NCI-H510A treated with DMSO at 0.1 percent for 48 hours (cell line): ENCODE results near the gene GUCY1A2.

Experiments
- DNase-seq: peaks from one replicate; lab custom pipeline; 2025; lab: John Stamatoyannopoulos, UW

GUCY1A2 gene

DNA sequence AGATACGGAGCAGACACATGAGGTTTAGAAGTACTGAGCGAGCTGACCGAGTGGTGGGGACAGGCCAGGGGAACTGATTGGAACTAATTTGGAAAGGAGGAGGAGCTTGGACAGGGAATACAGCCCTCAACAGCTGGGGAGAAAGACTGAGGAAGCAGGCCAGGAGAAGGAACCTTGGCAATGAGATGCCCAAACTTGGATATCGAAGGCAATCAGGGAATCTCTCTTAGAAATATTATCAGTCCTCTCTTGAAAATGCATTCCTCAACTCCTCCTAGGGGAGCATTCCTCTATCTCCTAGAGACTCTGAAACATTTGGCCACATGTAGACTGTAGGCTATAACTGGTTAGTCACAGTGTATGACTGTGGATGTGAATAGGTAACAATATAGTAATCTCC lies 284.6 kb downstream of the GUCY1A2 start:
- no peak for DNase-seq

DNA sequence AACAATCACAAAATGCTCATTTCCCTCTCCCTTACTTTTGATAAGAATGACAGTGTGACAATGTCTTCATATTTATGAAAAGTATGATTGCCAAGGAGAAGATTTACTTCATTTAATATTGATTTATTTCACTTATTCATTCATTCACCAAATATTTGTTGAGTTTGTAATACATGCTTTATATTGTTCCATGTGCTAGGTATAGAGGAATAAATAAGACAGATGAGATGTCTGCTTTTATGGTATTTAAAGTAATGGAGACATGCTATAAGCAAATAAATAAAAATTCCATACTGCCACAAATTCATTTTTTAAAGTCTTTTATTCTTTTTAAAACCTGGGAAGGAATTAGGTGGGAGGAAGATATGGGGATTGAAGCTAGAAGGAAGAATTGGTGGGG lies 289.4 kb downstream of the GUCY1A2 start:
- DNase-seq: no peak

DNA sequence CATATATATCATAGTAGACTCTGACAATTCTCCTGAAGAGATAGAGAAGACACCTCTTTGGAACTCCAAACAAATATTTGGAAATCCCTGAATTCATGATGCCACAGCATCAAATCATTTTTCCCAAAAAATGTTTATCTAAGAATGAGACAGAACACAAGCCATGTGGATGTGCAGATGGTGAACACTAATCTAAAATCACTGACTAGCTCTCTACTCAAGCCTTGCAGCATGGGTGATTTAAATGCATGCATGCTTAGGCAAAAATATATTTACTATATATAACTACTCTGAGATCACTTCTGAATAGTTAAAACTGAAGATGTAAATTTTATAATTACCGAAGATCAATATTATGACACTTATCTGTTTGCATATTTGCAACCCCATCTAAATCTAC lies 289.9 kb downstream of the GUCY1A2 start:
- no peak for DNase-seq

DNA sequence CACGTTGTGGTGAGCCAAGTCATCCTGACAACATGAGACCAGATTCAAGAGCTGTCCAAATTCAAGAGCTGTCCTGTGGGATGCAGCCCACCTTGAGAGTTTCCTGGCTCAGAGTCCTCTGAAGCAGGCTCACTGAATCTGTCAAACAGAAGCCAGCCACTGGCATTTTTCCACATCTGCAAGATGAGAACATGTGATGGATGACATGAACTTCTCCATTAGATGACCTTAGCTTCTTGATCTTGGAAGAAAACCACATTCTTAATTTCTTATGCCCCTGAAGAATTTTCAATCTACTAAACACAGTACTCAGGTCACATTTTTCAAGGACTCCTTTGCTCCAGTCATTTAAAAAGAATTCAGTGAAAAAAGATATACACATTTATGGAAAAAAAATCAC lies 291.0 kb downstream of the GUCY1A2 start:
- no peak for DNase-seq

DNA sequence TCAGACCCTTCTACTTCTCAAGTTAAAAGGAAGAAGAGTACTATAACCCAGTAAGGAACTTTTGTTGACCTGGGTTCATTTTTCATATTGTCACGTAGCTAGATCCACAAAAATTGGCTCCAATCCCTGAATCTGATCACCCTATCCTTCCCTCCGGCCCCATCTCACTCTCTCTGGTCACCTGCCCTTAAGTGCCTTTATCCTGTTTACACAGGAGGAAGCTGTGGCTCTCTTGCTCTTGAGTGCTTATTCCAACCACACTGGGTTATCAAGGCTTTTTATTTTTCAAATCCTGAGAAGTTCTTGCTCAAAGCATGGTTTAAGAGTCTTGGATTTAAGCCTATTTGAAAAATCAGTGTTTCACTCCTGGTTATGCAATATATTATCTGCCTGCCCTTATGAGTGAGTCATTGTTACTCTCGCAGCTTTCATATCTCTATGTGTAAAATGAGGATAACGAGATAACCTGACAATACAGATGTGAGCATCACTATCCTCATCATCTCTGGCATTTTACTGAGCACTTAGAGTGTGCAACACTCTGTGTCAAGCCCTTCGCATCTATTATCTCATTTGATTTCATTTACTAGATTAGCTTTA lies 293.9 kb downstream of the GUCY1A2 start:
- DNase-seq: peak; percentile 84

DNA sequence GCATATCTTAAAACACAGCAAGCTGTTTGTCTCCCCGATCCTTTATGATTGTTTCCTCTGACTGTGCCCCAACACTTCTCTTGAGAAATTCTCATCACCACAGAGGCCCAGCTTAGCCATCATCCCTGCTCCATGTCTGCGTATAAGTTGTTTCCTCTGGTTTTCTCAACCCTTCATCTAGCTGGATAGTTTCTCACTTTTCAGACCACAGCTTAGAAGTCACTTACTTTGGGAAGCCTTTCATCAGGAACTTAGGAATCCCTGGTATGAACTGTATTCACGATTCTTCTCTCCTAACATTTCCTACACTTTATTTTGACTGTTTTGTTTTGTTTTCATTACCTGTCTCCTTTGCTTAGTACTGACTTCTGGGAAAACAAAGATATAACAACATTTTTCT lies 295.2 kb downstream of the GUCY1A2 start:
- no peak for DNase-seq

DNA sequence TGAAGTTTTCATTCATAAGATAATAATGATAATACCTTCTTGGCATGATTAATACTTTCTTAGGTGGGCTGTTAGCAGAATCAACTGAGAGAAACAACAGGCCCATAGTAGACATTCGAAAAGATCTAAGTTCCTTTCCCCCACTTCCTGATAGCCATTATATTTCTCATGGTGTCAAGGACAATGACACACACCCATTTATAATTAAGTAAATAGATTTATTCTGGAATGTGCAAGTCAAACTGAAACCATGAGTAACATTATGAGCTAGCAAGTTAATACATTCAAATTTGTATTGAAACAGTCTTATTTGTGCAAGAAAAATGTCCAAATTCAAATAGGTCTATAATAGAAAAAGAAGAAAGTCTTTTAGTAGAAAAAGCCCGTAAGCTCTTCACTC lies 301.1 kb downstream of the GUCY1A2 start:
- DNase-seq: no peak

DNA sequence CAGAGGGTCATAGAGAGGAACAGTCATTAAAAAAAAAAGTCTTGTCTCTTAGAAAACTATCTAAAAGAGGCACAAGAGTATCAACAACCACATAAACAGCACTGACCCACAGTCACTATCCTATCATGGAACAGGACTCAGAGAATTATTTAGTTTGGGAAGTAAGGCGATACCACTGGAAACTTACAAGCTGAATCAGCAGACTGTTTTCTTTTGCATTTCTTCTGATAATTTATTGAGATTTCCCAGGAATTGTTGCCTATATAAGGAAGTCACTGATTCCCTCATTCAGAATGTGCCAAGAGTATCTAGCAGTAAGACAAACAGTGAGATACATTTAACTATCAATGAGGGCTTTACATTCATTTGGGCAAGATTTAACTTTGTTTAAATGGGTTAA lies 304.1 kb downstream of the GUCY1A2 start:
- DNase-seq: no peak

DNA sequence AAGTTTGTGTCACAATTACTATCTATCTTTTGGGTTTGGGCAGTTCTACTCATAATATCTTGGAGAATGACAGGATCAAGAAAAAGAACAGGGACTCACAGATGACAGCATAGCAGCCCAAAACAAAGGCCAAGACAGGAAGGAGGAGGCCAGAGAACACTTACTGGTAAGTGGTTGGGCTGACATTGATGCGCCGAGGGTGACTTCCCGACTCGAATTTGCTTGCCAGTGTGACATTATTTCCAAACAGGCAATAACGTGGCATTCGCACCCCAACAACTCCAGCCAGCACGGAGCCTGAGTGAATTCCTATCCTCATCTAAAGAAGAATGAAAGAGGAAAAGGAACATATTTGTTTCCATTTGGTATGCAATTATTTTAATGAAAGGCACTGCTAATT lies 309.9 kb downstream of the GUCY1A2 start:
- DNase-seq: no peak

DNA sequence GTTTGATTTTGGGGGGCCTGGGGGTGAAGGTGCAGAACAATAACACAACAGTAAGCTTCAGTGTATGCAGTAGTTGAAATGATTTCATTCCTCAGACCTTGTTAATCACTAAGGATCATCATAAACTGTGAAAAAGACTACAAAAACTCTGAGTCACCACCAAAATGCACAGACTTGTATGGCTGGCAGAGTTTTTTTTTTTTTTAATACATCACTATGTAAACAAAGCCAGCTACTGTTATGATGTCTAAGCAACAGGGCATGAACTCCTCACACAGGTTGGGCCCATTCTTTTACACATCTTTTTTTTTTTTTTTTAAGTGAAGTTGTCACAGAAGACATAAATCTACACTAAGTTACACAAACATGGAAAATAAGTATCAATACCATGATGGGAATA lies 311.9 kb downstream of the GUCY1A2 start:
- DNase-seq: no peak

DNA sequence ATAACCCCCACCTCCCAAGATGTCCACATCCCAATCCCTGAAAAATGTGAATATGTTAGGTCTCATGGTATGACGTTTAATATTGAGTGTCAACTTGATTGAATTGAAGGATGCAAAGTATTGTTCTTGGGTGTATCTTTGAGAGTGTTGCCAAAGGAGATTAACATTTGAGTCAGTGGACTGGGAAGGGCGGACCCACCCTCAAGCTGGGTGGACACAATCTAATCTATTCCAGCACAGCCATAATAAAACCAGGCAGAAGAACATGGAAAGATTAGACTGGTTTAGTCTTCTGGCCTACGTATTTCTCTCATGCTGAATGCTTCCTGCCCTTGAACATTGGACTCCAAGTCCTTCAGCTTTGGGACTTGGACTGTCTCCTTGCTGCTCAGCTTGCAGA lies 315.5 kb downstream of the GUCY1A2 start:
- no peak for DNase-seq

DNA sequence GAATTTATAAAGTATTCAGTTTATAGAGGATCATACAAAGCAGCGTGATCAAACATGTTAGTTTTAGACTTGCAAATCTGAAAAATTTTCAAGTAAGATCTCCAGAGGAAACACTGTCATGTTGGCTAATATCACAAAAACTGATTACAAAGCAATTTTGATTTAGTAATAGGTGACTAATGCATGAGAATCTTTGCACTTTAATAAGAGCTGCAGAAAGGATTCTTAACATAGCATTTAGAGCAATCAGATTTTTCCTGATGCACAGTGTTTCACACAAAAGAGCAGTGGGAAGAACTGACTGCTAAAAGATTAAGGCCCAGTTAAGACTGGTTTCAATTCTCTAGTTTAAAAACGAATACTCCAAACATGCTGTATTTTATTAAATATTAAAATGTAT lies 321.2 kb downstream of the GUCY1A2 start:
- DNase-seq: no peak

DNA sequence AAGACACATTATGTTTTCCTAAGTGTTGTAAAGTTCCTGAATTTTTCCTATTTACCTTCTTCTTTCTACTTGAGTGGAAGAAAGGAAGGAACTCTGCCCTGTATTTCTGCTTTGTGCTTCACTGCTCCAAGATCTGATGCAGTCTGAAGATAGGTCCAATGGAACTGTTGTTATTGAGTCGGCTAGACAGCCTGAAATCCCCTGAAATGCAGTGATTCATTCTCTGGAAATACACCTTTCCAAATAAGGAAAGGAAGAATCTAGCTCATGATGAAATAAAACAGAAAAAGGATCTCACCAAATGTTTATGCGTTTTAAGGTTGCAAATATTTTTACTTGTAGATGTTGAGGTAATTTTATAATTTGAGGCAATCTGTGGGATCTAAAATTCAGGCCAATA lies 322.8 kb downstream of the GUCY1A2 start:
- no peak for DNase-seq

DNA sequence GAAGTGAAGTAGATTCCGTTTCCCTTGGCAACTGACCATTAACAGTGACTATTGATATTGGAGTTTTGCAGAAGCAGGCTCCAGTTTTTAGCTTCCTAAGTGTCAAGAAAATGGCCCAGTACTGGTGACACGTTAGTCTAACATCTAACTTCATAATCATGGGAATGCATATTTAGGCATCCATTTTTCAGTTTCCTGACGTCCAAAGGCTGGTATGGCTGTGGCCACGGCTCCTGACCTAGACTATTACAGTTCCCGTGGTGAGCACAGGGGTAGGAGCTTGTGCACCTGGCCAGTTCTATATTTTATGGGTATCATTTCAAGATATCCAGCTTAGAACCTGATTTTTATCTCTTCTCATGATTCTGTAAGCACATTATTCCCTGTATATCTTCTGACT lies 323.8 kb downstream of the GUCY1A2 start:
- DNase-seq: no peak

DNA sequence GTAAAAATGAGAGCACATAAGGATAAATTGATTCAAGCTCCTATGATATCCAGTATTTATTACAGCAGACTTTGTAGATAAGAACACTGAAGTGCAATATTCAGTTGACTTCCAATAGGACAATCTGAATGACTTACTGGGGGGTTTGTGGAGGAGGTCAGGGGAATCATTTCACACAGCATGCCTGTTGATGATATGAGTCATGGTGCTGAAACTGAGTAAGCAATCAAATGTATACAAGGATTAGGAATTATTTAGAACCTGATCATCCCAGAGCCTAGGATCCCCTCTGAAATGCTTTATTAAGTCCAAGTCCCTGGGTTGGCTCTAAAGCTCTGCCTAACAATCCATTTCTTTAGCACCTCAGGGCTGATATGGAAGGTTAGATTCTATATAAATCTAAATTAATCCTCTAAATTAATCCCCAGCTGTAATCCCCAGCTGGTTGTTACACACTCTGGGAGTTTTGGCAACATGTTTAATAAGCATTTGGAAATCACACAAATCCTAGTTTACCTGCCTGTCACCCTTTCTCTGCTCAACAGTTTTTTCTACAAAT lies 326.4 kb downstream of the GUCY1A2 start:
- DNase-seq: no peak

DNA sequence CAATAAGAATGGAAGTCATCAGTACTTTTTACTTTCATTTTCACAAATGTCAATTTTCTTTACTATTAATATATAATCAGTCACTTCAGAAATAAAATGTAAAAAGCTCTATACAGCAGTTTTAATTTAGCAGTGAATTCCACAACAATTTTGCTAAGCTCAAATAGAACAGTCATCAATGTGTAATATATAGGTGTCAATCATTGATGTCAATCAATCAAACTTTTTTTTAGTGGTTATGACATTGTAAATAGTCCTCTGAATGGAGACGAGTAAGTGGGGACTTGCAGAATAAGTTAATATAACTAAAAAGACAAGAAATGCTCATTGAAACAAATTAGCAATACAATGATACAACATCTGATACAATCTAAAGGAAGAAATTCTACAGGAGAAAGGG lies 327.4 kb downstream of the GUCY1A2 start:
- no peak for DNase-seq

DNA sequence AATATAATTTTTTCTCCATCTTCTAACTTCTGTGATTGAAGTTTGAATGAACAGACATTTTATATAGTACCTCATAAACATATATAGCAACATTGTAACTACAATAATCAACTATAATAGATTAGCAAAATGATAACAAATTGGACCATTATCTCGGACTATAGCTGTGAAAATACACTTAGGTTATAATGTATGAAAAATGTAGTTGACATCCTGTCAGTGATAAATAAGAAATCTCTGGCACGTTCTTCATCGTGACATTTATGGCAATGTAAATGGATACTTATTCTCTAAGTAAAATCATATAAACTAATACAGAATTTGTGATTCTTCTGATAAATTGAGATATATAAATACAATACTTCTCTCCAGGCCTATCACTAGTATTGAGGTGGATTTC lies 333.3 kb downstream of the GUCY1A2 start:
- no peak for DNase-seq

DNA sequence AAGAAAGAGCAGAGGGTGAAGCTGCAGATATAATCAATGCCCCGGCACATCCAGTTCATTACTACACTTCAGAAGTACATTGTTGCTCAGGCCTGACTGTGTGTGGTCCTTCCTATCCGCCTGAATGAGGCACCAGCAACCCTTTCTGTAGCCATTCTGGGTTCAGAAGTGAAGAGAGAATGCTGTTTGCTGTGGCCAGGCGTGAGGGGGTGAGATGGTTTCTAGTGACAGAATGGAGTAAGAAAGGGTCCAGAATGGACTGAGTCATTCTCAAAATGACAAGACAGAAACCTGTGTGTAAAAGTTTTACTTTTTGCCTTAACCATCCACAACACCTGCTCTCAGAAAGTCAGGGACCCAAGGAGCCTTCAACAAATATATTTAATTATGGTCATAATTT lies 334.8 kb downstream of the GUCY1A2 start:
- DNase-seq: no peak

DNA sequence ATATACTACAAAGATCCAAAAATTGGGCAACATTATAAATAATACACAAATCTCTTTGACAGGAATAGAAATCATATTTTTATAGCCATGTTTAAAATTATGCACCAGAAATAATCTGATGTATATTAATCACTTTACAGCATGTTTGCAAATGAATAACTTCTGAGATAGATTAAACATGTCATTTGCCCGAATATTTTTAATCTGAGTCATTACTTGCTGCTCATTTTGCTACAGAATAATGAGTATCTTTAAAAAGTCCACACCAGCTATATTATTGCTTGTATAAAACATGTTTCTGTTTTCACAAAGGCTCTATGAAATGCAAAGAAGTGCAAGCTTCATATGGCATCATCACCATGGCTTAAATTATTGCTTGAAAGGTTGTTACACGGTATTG lies 336.8 kb downstream of the GUCY1A2 start:
- DNase-seq: no peak

DNA sequence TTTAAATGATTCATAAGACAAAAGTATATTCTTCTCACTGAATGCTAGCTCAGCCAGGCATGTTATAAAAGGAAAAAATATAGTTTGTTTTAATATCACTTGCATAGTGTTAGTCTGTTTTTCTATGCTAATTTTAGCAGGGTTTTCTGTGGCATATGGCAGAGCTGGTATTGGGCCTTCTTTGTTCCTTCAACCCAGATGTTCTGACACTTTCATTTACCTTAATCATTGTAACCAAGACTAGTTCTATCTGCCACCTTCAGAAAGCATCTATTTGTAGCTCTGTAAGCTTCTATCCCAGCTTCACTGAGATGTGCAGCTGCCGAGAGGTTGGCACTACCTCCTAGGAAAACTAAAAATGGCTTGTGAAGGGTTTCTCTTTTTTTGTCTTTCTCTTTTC lies 338.7 kb downstream of the GUCY1A2 start:
- no peak for DNase-seq

DNA sequence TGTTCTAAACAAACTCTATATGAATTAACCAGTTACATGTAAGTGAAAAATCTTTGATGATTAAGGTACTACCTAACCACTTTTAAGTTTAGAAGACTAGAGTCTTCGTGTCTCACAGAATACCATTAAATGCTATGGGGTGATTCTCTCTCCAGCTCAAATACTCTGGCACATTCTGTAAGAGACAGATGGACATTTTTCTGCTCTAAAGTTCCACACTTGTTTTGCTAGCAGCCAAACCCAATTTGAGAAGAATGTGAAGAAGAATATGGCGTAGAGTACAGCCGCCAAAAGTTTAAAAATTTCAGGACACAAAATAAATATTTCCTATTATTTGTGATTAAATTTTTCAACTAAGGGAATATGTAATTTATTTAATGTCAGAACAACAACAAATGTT lies 339.1 kb downstream of the GUCY1A2 start:
- DNase-seq: no peak

DNA sequence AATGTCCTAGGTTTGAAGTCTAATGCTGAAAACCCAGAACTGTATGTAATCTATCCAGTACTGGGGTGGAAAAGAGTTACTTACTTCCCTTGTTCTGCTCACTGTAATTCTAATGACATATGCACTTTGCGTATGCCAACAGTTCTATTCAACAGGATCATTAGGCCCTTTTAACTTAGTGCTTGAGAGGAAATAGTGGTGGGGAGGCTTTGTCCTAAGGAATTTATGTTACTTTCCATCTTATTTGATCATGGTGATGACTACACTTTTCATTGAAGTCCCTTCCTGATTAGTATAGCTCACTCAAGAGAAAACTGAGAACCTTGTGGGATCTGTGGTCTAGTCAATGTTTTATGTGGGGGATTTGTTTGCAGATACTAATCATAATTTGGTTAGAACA lies 348.2 kb downstream of the GUCY1A2 start:
- DNase-seq: no peak

DNA sequence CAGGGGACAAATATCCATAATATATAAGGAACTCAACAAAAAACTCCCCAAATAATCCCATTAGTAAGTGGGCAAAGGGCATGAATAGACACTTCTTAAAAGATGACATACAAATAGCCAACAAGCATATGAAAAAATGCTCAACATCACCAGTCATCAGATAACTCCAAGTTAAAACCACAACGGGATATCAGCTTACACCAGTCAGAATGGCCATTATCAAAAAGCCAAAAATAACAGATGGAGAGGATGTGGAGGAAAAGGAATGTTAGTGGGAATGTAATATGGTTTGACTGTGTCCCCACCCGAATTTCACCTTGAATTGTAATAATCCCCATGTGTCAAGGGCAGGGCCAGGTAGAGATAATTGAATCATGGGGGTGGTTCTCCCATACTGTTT lies 350.1 kb downstream of the GUCY1A2 start:
- DNase-seq: no peak

DNA sequence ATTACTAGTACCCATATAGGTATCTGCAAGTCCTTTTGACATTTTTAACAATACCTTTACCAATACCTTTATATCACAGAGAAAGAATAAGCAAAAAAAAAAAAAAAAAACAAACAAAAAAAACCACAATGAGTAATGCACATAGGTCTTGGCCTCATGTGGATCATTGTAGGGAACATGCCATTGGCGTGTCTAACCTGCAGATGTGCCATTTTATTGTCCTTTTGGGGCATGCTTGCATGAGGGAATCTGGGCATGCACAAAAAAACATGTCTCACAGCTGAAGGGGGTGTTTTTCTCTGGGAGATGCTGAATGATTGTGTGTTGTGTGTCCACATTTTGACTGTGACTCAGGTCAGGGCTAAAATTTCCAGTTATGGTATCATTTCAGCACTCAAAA lies 361.6 kb downstream of the GUCY1A2 start:
- DNase-seq: no peak

DNA sequence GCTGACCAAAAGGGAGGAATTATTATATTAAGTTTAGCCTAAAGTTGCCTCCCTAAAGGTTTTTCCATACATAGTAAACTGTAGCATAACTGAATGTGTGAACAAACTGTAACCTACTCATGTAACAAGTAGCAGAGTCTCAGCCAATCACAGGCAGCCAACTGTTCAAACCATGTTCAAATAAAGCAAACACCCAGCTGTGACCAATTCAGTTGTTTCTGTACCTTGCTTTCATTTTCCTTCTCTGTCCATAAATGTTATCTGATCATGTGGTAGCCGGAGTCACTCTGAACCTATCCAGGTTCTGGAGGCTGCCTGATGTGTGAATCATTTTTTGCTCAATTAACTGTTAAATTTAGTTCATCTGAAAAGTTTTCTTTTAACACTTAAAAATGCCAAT lies 373.5 kb downstream of the GUCY1A2 start:
- no peak for DNase-seq
